D721Med (cell line): ENCODE results near the gene WDR26.
"Not testable (repeated sequence)": the region's sequence is repeated elsewhere in the genome, so short reads cannot be mapped to it uniquely, and the experiment has no call there.

Experiments
- DNase-seq: peaks from one replicate; pipeline ENCODE4 v3.0.0; 2011; ENCODE audit warnings: low spot score; ENCODE audit not compliant: insufficient read length
- FAIRE-seq: peaks from 2 replicates; lab custom pipeline; 2011; peaks lifted over from hg19 to GRCh38; lab: Jason Lieb, UNC
- CTCF ChIP-seq: IDR thresholded peaks from 2 replicates; pipeline ENCODE4 v1.5.1; 2012; ENCODE audit warnings: mild to moderate bottlenecking, control low read depth; ENCODE audit not compliant: insufficient read depth; ENCODE audit errors: missing control alignments

WDR26 gene

DNA sequence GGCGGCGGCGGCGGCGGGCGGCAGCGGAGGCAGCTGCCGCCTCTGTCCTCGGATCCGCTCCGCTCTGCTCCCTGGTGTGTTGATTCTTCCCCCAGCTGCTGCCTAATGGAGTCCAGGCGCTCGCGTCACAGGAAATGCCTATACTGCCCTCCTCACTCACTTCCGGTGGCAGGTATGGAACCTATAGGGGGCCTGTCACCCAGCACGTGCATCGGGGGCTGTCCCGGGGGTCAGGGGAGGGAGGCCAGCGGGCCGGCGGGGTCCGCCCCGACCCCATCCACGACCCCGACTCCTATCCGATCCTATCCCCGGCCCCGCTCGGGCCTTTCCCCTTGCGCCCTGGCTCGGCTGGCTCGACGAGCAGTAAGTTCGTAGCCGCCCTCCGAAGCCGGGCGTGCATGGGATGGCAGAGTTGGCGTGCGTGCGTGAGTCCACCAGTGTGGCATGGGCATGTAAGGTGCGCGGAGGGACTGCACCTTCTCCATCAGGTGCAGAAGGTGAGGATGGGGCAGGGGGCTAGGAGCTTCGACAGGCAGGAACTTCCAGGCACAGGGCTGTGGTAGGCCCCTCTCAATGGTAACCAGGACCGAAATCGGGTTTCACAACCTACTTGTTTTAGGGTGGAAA is at the start of gene WDR26:
TSS of gene WDR26 (minus strand) at position 107 of the 627 bp plus-strand sequence.
- TF ChIP-seq CTCF: no peak
- DNase-seq: peak; percentile 88
- FAIRE-seq: peak; percentile 25

GRCh38 chr1:224483206-224483605 is 48.6 kb upstream of the WDR26 start:
- DNase-seq, FAIRE-seq: not testable (repeated sequence)

DNA sequence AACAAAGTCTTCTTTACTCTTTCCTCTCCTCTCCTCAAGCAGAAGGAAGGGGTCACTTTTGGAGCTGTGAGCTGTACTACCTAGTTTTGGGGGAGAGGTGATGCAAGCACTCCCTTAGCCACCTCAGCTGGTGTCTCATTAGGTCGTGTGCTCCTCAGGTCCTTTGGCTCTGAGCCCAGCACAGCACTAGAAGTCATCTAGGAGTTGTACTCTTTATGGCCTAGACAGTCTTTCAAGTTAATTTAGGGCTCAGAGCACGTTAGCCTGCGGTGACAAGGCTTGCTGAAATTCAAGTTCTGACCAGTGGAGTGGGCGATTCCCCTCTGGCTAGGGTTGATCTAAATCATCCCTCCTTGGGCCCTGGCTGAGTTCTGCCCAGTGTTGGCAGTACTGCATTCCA is 48.0 kb upstream of the WDR26 start:
- no peak for DNase-seq
- TF ChIP-seq CTCF: no peak
- FAIRE-seq: no peak

GRCh38 chr1:224481601-224482000 is 47.0 kb upstream of the WDR26 start:
- no peak for FAIRE-seq
- no peak for TF ChIP-seq CTCF
- DNase-seq: no peak

DNA sequence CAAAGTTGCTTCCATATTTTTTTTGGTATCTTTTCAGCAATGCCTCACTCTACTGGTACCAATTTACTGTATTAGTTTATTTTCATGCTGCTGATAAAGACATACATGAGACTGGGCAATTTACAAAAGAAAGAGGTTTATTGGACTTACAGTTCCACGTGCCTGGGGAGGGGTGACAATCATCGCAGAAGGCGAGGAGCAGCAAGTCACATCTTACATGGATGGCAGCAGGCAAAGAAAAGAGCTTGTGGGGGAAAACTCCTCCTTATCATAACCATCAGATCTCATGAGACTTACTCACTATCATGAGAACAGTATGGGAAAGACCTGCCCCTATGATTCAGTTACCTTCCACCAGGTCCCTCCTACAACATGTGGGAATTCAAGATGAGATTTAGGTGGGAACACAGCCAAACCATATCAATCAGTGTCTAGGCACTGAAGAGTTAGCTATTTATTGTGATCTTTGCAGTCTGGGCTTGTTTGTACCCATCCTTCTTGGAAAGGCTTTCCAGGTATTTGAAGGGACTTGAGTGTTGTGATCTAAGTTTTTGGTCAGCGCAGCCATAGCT is 46.4 kb upstream of the WDR26 start:
- DNase-seq, FAIRE-seq: not testable (repeated sequence)

DNA sequence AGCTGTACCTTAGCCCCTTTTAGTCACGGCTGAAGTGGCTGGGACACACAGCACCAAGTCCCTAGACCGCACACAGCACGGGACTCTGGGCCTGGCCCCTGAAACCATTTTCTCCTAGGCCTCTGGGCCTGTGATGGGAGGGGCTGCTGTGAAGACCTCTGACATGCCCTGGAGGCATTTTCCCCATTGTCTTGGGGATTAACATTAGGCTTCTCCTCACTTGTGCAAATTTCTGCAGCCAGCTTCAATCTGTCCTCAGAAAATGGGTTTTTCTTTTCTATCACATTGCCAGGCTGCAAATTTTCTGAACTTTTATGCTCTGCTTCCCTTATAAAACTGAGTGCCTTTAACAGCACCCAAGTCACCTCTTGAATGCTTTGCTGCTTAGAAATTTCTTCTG is 45.6 kb upstream of the WDR26 start:
- not testable (repeated sequence) for DNase-seq, FAIRE-seq

- no peak for TF ChIP-seq CTCF
- DNase-seq (no peak), FAIRE-seq (no peak)
Observed at GRCh38 chr1:224472806-224473205, 38.2 kb upstream of the WDR26 start.

GRCh38 chr1:224466154-224466553 is 31.6 kb upstream of the WDR26 start:
- TF ChIP-seq CTCF: no peak
- no peak for FAIRE-seq
- no peak for DNase-seq

DNA sequence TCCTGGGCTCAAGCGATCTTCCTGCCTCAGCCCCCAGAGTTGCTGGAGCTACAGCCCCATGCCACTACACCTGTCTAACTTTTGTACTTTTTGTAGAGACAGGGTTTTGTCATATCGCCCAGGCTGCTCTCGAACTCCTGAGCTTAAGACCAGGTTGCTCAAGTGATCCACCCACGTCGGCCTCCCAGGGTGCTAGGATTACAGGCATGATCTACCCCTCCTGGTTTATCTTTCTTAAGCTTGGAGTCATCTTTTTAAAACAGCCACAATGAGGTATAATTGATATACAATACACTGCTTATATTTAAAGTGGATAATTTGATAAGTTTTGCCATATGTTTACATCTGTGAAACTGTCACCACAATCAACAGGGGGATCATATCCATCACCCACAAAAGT is 25.4 kb upstream of the WDR26 start:
- DNase-seq: no peak
- no peak for FAIRE-seq
- no peak for TF ChIP-seq CTCF
